ENCODE results near the gene MYO1H. TPM values are rescaled to one million over a fixed set of nuclear protein-coding genes. Genes with fewer than 3 reads are reported as not detected.
"Not testable (repeated sequence)": the region's sequence is repeated elsewhere in the genome, so short reads cannot be mapped to it uniquely, and the experiment has no call there.

The MYO1H gene
- total RNA-seq, 2 experiments from 2014 or later: not detected

GRCh38 chr12:109378569-109378968 lies 30.9 kb downstream of the MYO1H start:
- Mint-ChIP-seq H3K27me3 (peaks cover 38% of the 10 kb centered on the region), H3K36me3 (no peaks in the 10 kb centered on the region), H3K9me3 (no peaks in the 10 kb centered on the region), H3K4me3 (no peak overlapping the region), H3K4me1 (no peaks in the 10 kb centered on the region), H3K27ac (no peak overlapping the region)
- no peak for DNase-seq

- no peak for DNase-seq
- Mint-ChIP-seq H3K27me3 (peaks cover 44% of the 10 kb centered on the region), H3K4me3 (no peak overlapping the region), H3K27ac (no peak overlapping the region), H3K9me3 (no peaks in the 10 kb centered on the region), H3K36me3 (no peaks in the 10 kb centered on the region), H3K4me1 (no peaks in the 10 kb centered on the region)
Observed at GRCh38 chr12:109382031-109382430, 34.3 kb downstream of the MYO1H start.

- no peaks in the 10 kb centered on the region for H3K36me3 Mint-ChIP-seq
- no peak for DNase-seq
- peaks cover 5% of the 10 kb centered on the region for H3K9me3 Mint-ChIP-seq
- no peak overlapping the region for H3K4me3 Mint-ChIP-seq
- H3K27ac Mint-ChIP-seq: no peak overlapping the region
- H3K4me1 Mint-ChIP-seq: no peaks in the 10 kb centered on the region
- H3K27me3 Mint-ChIP-seq: peaks cover 52% of the 10 kb centered on the region
Observed at GRCh38 chr12:109383240-109383639, 35.5 kb downstream of the MYO1H start.

GRCh38 chr12:109385339-109386058 lies 37.8 kb downstream of the MYO1H start:
- no peaks in the 10 kb centered on the region for H3K4me1 Mint-ChIP-seq
- H3K9me3 Mint-ChIP-seq: peaks cover 5% of the 10 kb centered on the region
- peaks cover 50% of the 10 kb centered on the region for H3K27me3 Mint-ChIP-seq
- H3K4me3 Mint-ChIP-seq: no peak overlapping the region
- no peaks in the 10 kb centered on the region for H3K36me3 Mint-ChIP-seq
- DNase-seq: no peak
- no peak overlapping the region for H3K27ac Mint-ChIP-seq

- Mint-ChIP-seq H3K27me3 (peaks cover 53% of the 10 kb centered on the region), H3K36me3 (no peaks in the 10 kb centered on the region), H3K4me3 (no peak overlapping the region), H3K9me3 (peaks cover 5% of the 10 kb centered on the region), H3K4me1 (no peaks in the 10 kb centered on the region), H3K27ac (no peak overlapping the region)
- no peak for DNase-seq
Observed at GRCh38 chr12:109386059-109386433, 38.3 kb downstream of the MYO1H start.

- H3K4me1 Mint-ChIP-seq: no peaks in the 10 kb centered on the region
- peaks cover 65% of the 10 kb centered on the region for H3K27me3 Mint-ChIP-seq
- no peaks in the 10 kb centered on the region for H3K36me3 Mint-ChIP-seq
- H3K9me3 Mint-ChIP-seq: peaks cover 5% of the 10 kb centered on the region
- no peak overlapping the region for H3K4me3 Mint-ChIP-seq
- no peak overlapping the region for H3K27ac Mint-ChIP-seq
- DNase-seq: no peak
Observed at GRCh38 chr12:109387425-109388166, 39.9 kb downstream of the MYO1H start.

- Mint-ChIP-seq H3K4me1 (no peaks in the 10 kb centered on the region), H3K27ac (no peak overlapping the region), H3K4me3 (no peak overlapping the region), H3K9me3 (peaks cover 5% of the 10 kb centered on the region), H3K36me3 (no peaks in the 10 kb centered on the region), H3K27me3 (peaks cover 66% of the 10 kb centered on the region)
- no peak for DNase-seq
Observed at GRCh38 chr12:109388167-109388563, 40.5 kb downstream of the MYO1H start.

GRCh38 chr12:109389146-109389545 lies 41.4 kb downstream of the MYO1H start:
- Mint-ChIP-seq H3K4me3 (no peak overlapping the region), H3K4me1 (no peaks in the 10 kb centered on the region), H3K27ac (no peak overlapping the region), H3K27me3 (peaks cover 68% of the 10 kb centered on the region), H3K9me3 (peaks cover 5% of the 10 kb centered on the region), H3K36me3 (no peaks in the 10 kb centered on the region)
- DNase-seq: peak; percentile 3

- peak; percentile 13 for DNase-seq
- H3K36me3 Mint-ChIP-seq: no peaks in the 10 kb centered on the region
- no peak overlapping the region for H3K4me3 Mint-ChIP-seq
- H3K27me3 Mint-ChIP-seq: peaks cover 47% of the 10 kb centered on the region
- no peaks in the 10 kb centered on the region for H3K4me1 Mint-ChIP-seq
- H3K9me3 Mint-ChIP-seq: no peaks in the 10 kb centered on the region
- no peak overlapping the region for H3K27ac Mint-ChIP-seq
Observed at GRCh38 chr12:109393437-109394345, 46.0 kb downstream of the MYO1H start.

GRCh38 chr12:109394891-109395290 lies 47.2 kb downstream of the MYO1H start:
- no peak for DNase-seq
- Mint-ChIP-seq H3K27me3 (peaks cover 44% of the 10 kb centered on the region), H3K27ac (no peak overlapping the region), H3K9me3 (no peaks in the 10 kb centered on the region), H3K4me1 (no peaks in the 10 kb centered on the region), H3K36me3 (no peaks in the 10 kb centered on the region), H3K4me3 (no peak overlapping the region)

GRCh38 chr12:109404841-109405240 lies 57.1 kb downstream of the MYO1H start:
- H3K4me1 Mint-ChIP-seq, H3K4me3 Mint-ChIP-seq, H3K9me3 Mint-ChIP-seq, H3K27ac Mint-ChIP-seq, H3K36me3 Mint-ChIP-seq, DNase-seq: not testable (repeated sequence)
- H3K27me3 Mint-ChIP-seq: peaks cover 16% of the 10 kb centered on the region

GRCh38 chr12:109406147-109406546 lies 58.4 kb downstream of the MYO1H start:
- H3K9me3 Mint-ChIP-seq, H3K4me1 Mint-ChIP-seq, DNase-seq, H3K4me3 Mint-ChIP-seq, H3K27ac Mint-ChIP-seq, H3K36me3 Mint-ChIP-seq: not testable (repeated sequence)
- peaks cover 14% of the 10 kb centered on the region for H3K27me3 Mint-ChIP-seq

GRCh38 chr12:109418848-109419480 lies 71.3 kb downstream of the MYO1H start:
- peaks cover 7% of the 10 kb centered on the region for H3K27me3 Mint-ChIP-seq
- H3K27ac Mint-ChIP-seq: no peak overlapping the region
- H3K4me3 Mint-ChIP-seq: no peak overlapping the region
- no peaks in the 10 kb centered on the region for H3K9me3 Mint-ChIP-seq
- H3K4me1 Mint-ChIP-seq: no peaks in the 10 kb centered on the region
- no peak for DNase-seq
- no peaks in the 10 kb centered on the region for H3K36me3 Mint-ChIP-seq

- H3K36me3 Mint-ChIP-seq: no peaks in the 10 kb centered on the region
- H3K4me1 Mint-ChIP-seq: no peaks in the 10 kb centered on the region
- H3K27ac Mint-ChIP-seq: no peak overlapping the region
- no peaks in the 10 kb centered on the region for H3K9me3 Mint-ChIP-seq
- peaks cover 11% of the 10 kb centered on the region for H3K27me3 Mint-ChIP-seq
- no peak overlapping the region for H3K4me3 Mint-ChIP-seq
- DNase-seq: no peak
Observed at GRCh38 chr12:109421355-109422087, 73.8 kb downstream of the MYO1H start.

All from activated naive CD8-positive, alpha-beta T cell treated with anti-CD3 and anti-CD28 coated beads for 36 hours (primary cell).